Lower leg skin (tissue), 3 donors: Measurements from ENCODE around the gene CCDC8.

Experiments
- POLR2A ChIP-seq, 2 donors: fragments of 450-650 bp; IDR thresholded peaks; one replicate each; pipeline ENCODE4 v1.6.1; 2016 to 2017; ENCODE audit warnings: antibody characterized with exemption in 2 of 2, mild to moderate bottlenecking in 1 of 2, moderate library complexity in 1 of 2
- TF ChIP-seq, protein P1 (sequence below), 3 donors: fragments of 450-650 bp; IDR thresholded peaks; one replicate each; pipeline ENCODE4 v1.5.1; 2016; ENCODE audit warnings: antibody characterized with exemption in 3 of 3, mild to moderate bottlenecking in 3 of 3, moderate library complexity in 2 of 3

DNA sequence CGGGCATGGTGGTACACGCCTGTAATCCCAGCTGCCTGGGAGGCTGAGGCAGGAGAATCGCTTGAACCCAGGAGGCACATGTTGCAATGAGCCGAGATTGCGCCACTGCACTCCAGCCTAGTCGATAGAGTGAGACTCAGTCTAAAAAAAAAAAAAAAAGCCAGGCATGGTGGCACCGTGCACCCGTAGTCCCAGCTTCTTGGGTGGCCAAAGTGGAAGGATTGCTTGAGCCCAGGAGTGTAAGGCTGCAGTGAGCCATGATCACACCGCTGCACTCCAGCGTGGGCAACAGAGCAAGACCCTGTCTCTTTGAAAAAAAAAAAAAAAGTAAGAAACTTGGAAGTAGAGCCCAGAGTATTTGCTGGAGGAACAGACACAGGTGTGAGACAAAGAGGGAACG is 27.7 kb downstream of the CCDC8 start:
- TF ChIP-seq, protein P1, sequence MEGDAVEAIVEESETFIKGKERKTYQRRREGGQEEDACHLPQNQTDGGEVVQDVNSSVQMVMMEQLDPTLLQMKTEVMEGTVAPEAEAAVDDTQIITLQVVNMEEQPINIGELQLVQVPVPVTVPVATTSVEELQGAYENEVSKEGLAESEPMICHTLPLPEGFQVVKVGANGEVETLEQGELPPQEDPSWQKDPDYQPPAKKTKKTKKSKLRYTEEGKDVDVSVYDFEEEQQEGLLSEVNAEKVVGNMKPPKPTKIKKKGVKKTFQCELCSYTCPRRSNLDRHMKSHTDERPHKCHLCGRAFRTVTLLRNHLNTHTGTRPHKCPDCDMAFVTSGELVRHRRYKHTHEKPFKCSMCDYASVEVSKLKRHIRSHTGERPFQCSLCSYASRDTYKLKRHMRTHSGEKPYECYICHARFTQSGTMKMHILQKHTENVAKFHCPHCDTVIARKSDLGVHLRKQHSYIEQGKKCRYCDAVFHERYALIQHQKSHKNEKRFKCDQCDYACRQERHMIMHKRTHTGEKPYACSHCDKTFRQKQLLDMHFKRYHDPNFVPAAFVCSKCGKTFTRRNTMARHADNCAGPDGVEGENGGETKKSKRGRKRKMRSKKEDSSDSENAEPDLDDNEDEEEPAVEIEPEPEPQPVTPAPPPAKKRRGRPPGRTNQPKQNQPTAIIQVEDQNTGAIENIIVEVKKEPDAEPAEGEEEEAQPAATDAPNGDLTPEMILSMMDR (IDR thresholded peaks at IDR 0.05): no peak
- no peak for TF ChIP-seq POLR2A (IDR thresholded peaks at IDR 0.05)
